GM21526 (cell line): ENCODE measurements around the gene CCDC186.

Experiments used
- ATAC-seq: cut with Tn5 transposase; IDR thresholded peaks from one replicate; pipeline ENCODE4 v1.9.1; 2021; ENCODE audit warnings: moderate library complexity; ENCODE audit not compliant: unreplicated experiment, low FRiP score

Gene CCDC186

GRCh38 chr10:114173921-114174694 is at the start of gene CCDC186:
Gene CCDC186, minus strand, starts transcription at chr10:114174203. Its CDS starts 10,935 bp downstream, at chr10:114163268.
- peak; percentile 99 for ATAC-seq

GRCh38 chr10:114223066-114223465 is 49.1 kb upstream of the CCDC186 start:
- ATAC-seq = no peak

GRCh38 chr10:114221235-114221634 is 47.2 kb upstream of the CCDC186 start:
- ATAC-seq = no peak

GRCh38 chr10:114220281-114220680 is 46.3 kb upstream of the CCDC186 start:
- ATAC-seq = no peak

GRCh38 chr10:114215033-114215432 is 41.0 kb upstream of the CCDC186 start:
- no peak for ATAC-seq

GRCh38 chr10:114212153-114212552 is 38.1 kb upstream of the CCDC186 start:
- ATAC-seq = no peak

GRCh38 chr10:114208351-114208750 is 34.3 kb upstream of the CCDC186 start:
- ATAC-seq = no peak

- ATAC-seq = no peak
Observed at GRCh38 chr10:114207349-114207748, 33.3 kb upstream of the CCDC186 start.

GRCh38 chr10:114206902-114207301 is 32.9 kb upstream of the CCDC186 start:
- ATAC-seq = no peak

GRCh38 chr10:114202812-114203211 is 28.8 kb upstream of the CCDC186 start:
- ATAC-seq = no peak

- ATAC-seq = no peak
Observed at GRCh38 chr10:114199239-114199638, 25.2 kb upstream of the CCDC186 start.

GRCh38 chr10:114195079-114195478 is 21.1 kb upstream of the CCDC186 start:
- ATAC-seq = peak; percentile 90

GRCh38 chr10:114189700-114190099 is 15.7 kb upstream of the CCDC186 start:
- no peak for ATAC-seq

- ATAC-seq = no peak
Observed at GRCh38 chr10:114188900-114189299, 14.9 kb upstream of the CCDC186 start.

GRCh38 chr10:114188001-114188400 is 14.0 kb upstream of the CCDC186 start:
- ATAC-seq = peak; percentile 74

GRCh38 chr10:114184276-114184675 is 10.3 kb upstream of the CCDC186 start:
- ATAC-seq = no peak

GRCh38 chr10:114183563-114183962 is 9.6 kb upstream of the CCDC186 start:
- ATAC-seq = no peak

- ATAC-seq = no peak
Observed at GRCh38 chr10:114181971-114182370, 8.0 kb upstream of the CCDC186 start.

- ATAC-seq = no peak
Observed at GRCh38 chr10:114180937-114181336, 6.9 kb upstream of the CCDC186 start.

GRCh38 chr10:114179747-114180146 is 5.7 kb upstream of the CCDC186 start:
- no peak for ATAC-seq

GRCh38 chr10:114179148-114179547 is 5.1 kb upstream of the CCDC186 start, which contains the start of gene TDRD1:
Gene TDRD1, plus strand, starts transcription at chr10:114179353. Its CDS starts 8,479 bp downstream, at chr10:114187832.
- ATAC-seq = no peak

- no peak for ATAC-seq
Observed at GRCh38 chr10:114176511-114176910, 2.5 kb upstream of the CCDC186 start.
